Spleen (tissue), 11 donors: ENCODE measurements around the gene IGF2R. TPM values are rescaled to one million over a fixed set of nuclear protein-coding genes. Genes with fewer than 3 reads are reported as not detected.

Experiments
- DNase-seq: peaks from one replicate; pipeline ENCODE4 v3.0.0-alpha.2; 2020
- H3K27ac ChIP-seq, 8 donors: fragments of 200-600 bp; sonication (generic) in 7 of 8; 1 replicate in 4 of 8; 2 replicates in 4 of 8; pipeline versions ENCODE4 v1.5.0 to v1.8.0; 2016 to 2021; ENCODE audit warnings: inconsistent platforms in 4 of 8, mild to moderate bottlenecking in 4 of 8, moderate library complexity in 1 of 8
- H3K27me3 ChIP-seq, 7 donors: fragments of 200-600 bp; sonication (generic) in 6 of 7; replicated peaks in 1 of 7; 1 replicate in 4 of 7; 2 replicates in 3 of 7; pipeline versions ENCODE4 v1.5.0 to v1.8.0; 2016 to 2021; ENCODE audit warnings: inconsistent platforms in 3 of 7, mild to moderate bottlenecking in 1 of 7
- H3K36me3 ChIP-seq, 6 donors: fragments of 200-600 bp; sonication (generic) in 5 of 6; 1 replicate in 4 of 6; 2 replicates in 2 of 6; pipeline versions ENCODE4 v1.5.0 to v1.8.0; 2016 to 2021; ENCODE audit warnings: inconsistent platforms in 2 of 6
- H3K4me1 ChIP-seq, 6 donors: fragments of 200-600 bp; sonication (generic) in 5 of 6; 1 replicate in 3 of 6; 2 replicates in 3 of 6; pipeline versions ENCODE4 v1.5.0 to v1.8.0; 2016 to 2021; ENCODE audit warnings: inconsistent platforms in 3 of 6
- H3K4me3 ChIP-seq, 8 donors: fragments of 200-600 bp; sonication (generic) in 7 of 8; 1 replicate in 4 of 8; 2 replicates in 4 of 8; pipeline versions ENCODE4 v1.5.0 to v1.8.0; 2016 to 2021; ENCODE audit warnings: inconsistent platforms in 4 of 8, mild to moderate bottlenecking in 4 of 8, moderate library complexity in 2 of 8
- H3K9me3 ChIP-seq, 8 donors: fragments of 200-600 bp; sonication (generic) in 7 of 8; 1 replicate in 4 of 8; 2 replicates in 4 of 8; pipeline versions ENCODE4 v1.5.0 to v1.8.0; 2016 to 2021; ENCODE audit warnings: inconsistent platforms in 4 of 8
- POLR2A ChIP-seq, 3 donors: fragments of 450-650 bp; IDR thresholded peaks; one replicate each; pipeline ENCODE4 v1.5.1; 2017; ENCODE audit warnings: antibody characterized with exemption in 3 of 3, mild to moderate bottlenecking in 1 of 3
- POLR2AphosphoS5 ChIP-seq, 3 donors: sonication (generic); formaldehyde crosslinking; IDR thresholded peaks; one replicate each; pipeline ENCODE4 v1.5.1; 2017; ENCODE audit warnings: antibody characterized with exemption in 3 of 3
- WGBS, 5 donors: extraction: QIAGEN DNeasy Blood & Tissue Kit in 3 of 5; methylation state at CpG; one replicate each; pipeline versions ENCODE4 v1.1.5 to v1.1.7; 2013 to 2018; 5-methylcytosine and 5-hydroxymethylcytosine counted together
- intact Hi-C: fragments of 100-400 bp; cut with DNase I; formaldehyde crosslinking; loops from one replicate; pipeline ENCODE4 v1.15.0; 2023; ENCODE audit warnings: low total_unique reads
- polyA plus RNA-seq, 3 donors: library from polyadenylated mRNA; stranded (reverse); fragments of 200-250 nt; gene quantifications; one replicate each; pipeline ENCODE4 v1.2.1, GENCODE V29; 2013
- total RNA-seq, 7 donors: library from RNA; depleted of rRNA in 3 of 7; stranded (reverse); fragments of >200 nt in 3 of 7; fragmentation: NEBNext Ultra II Directional in 4 of 7; extraction: Animal tissue kit (Norgen Biotek cat#: 25700) in 4 of 7; gene quantifications; one replicate each; pipeline versions ENCODE4 v1.1.0 to v1.2.1, GENCODE V29; 2016 to 2021
- TF ChIP-seq, protein P1 (sequence below), 11 experiments: fragments of 200-600 bp in 7 of 11; fragments of 450-650 bp in 4 of 11; sonication (generic) in 4 of 11; IDR thresholded peaks in 8 of 11; conservative IDR thresholded peaks in 3 of 11; 1 replicate in 7 of 11; 2 replicates in 4 of 11; pipeline versions ENCODE4 v1.4.0 to v1.8.0; 2016 to 2021; ENCODE audit warnings: antibody characterized with exemption in 11 of 11, inconsistent platforms in 4 of 11, mild to moderate bottlenecking in 1 of 11
- donor health status: healthy with polysubstance abuse.
- donor health status: DM: no; HTN: no; CAD: no; lungs with moderate emphysema.
- donor health status: DM: no; HTN: no; CAD: no.
- donor health status: Bipolar disorder and iron deficiency.
- donor health status: healthy.
- donor health status: DM: no; HTN: no; CAD: no.
- donor health status: DM: yes; HTN: yes; CAD: no.

The IGF2R gene
- total and polyA plus RNA-seq, 10 donors, result 6.9 to 193 (median 159) TPM

GRCh38 chr6:160160450-160160849 is 191.6 kb downstream of the IGF2R start:
- Histone ChIP-seq H3K9me3 (peaks cover 0 to 4% (median 0%) of the 10 kb centered on the region in 8 donors), H3K4me3 (no peak overlapping the region), H3K4me1 (no peaks in the 10 kb centered on the region), H3K27ac (no peak overlapping the region), H3K36me3 (peaks cover 0 to 21% (median 0%) of the 10 kb centered on the region in 6 donors), H3K27me3 (peaks cover 0 to 4% (median 0%) of the 10 kb centered on the region in 7 donors)
- TF ChIP-seq POLR2AphosphoS5 (IDR thresholded peaks at IDR 0.05) (no peak), POLR2A (IDR thresholded peaks at IDR 0.05) (no peak)
- TF ChIP-seq, protein P1, sequence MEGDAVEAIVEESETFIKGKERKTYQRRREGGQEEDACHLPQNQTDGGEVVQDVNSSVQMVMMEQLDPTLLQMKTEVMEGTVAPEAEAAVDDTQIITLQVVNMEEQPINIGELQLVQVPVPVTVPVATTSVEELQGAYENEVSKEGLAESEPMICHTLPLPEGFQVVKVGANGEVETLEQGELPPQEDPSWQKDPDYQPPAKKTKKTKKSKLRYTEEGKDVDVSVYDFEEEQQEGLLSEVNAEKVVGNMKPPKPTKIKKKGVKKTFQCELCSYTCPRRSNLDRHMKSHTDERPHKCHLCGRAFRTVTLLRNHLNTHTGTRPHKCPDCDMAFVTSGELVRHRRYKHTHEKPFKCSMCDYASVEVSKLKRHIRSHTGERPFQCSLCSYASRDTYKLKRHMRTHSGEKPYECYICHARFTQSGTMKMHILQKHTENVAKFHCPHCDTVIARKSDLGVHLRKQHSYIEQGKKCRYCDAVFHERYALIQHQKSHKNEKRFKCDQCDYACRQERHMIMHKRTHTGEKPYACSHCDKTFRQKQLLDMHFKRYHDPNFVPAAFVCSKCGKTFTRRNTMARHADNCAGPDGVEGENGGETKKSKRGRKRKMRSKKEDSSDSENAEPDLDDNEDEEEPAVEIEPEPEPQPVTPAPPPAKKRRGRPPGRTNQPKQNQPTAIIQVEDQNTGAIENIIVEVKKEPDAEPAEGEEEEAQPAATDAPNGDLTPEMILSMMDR (IDR thresholded peaks at IDR 0.05 in 8 of 11, conservative IDR thresholded peaks at IDR 0.05 in 3 of 11), result no peak
- intact Hi-C loops, result no loop called here
- no peak for DNase-seq
- WGBS, 5 donors, result 67 to 77% (median 74%) methylated on average over 6 of the region's 6 CpGs

Other genes starting within 250 kb of the IGF2R start
- 100 to 1,000 TPM in 6 of 7 donors, 10 to 100 TPM in 1; 97.9 to 121 (median 115) TPM for gene WTAP, start 241.6 kb upstream of the IGF2R start, total RNA-seq
- 100 to 1,000 TPM in 1 of 3 donors, 10 to 100 TPM in 2; 71.6 to 149 (median 78.6) TPM for gene WTAP, start 241.6 kb upstream of the IGF2R start, polyA plus RNA-seq
- 10 to 100 TPM in 4 of 7 donors, 1 to 10 TPM in 3; 6.0 to 17.4 (median 13.6) TPM for gene ACAT2, start 207.0 kb upstream of the IGF2R start, total RNA-seq
- 10 to 100 TPM; 12.7 to 14.9 (median 14.5) TPM for gene ACAT2, start 207.0 kb upstream of the IGF2R start, polyA plus RNA-seq
- gene TCP1, start 179.5 kb upstream of the IGF2R start, total RNA-seq, result 100 to 1,000 TPM in 6 of 7 donors, 10 to 100 TPM in 1; 94.1 to 136 (median 119) TPM
- 10 to 100 TPM; 74.3 to 78.9 (median 76.3) TPM for gene TCP1, start 179.5 kb upstream of the IGF2R start, polyA plus RNA-seq
- gene MRPL18, start 178.6 kb upstream of the IGF2R start, total RNA-seq, result 10 to 100 TPM; 29.6 to 58.2 (median 42.1) TPM
- 10 to 100 TPM; 55.4 to 76.7 (median 66.2) TPM for gene MRPL18, start 178.6 kb upstream of the IGF2R start, polyA plus RNA-seq
- gene PNLDC1, start 168.8 kb upstream of the IGF2R start, total RNA-seq, result under 1 TPM in 1 of 7 donors, not detected in 6; 0.44 TPM
- 1 to 10 TPM in 1 of 3 donors, under 1 TPM in 2; 0.11 to 1.2 (median 0.20) TPM for gene PNLDC1, start 168.8 kb upstream of the IGF2R start, polyA plus RNA-seq
- not detected for gene MAS1, start 78.1 kb upstream of the IGF2R start, total RNA-seq
- gene MAS1, start 78.1 kb upstream of the IGF2R start, polyA plus RNA-seq, result under 1 TPM in 1 of 3 donors, not detected in 2; under 0.01 TPM
- gene SLC22A1, start 152.7 kb downstream of the IGF2R start, total RNA-seq, result 1 to 10 TPM; 2.4 to 6.1 (median 4.6) TPM
- gene SLC22A1, start 152.7 kb downstream of the IGF2R start, polyA plus RNA-seq, result 1 to 10 TPM in 2 of 3 donors, under 1 TPM in 1; 0.23 to 2.8 (median 1.3) TPM